HG02798 (cell line): Measurements from ENCODE around the gene ZNF385D.

ENCODE experiments used
- ATAC-seq: cut with Tn5 transposase; IDR thresholded peaks from one replicate; pipeline ENCODE4 v1.9.1; 2021; ENCODE audit warnings: mild to moderate bottlenecking; ENCODE audit not compliant: unreplicated experiment, poor library complexity

The ZNF385D gene

GRCh38 chr3:21750831-21751391 lies at the start of gene ZNF385D:
Gene ZNF385D (minus strand): TSS chr3:21751210. CDS start chr3:21750916, 294 bp downstream.
- ATAC-seq: no peak

- ATAC-seq: no peak
Observed at GRCh38 chr3:21798356-21799088, 47.5 kb upstream of the ZNF385D start.

- no peak for ATAC-seq
Observed at GRCh38 chr3:21795921-21796320, 44.9 kb upstream of the ZNF385D start.

- ATAC-seq: no peak
Observed at GRCh38 chr3:21795152-21795837, 44.3 kb upstream of the ZNF385D start.

GRCh38 chr3:21794291-21794690 lies 43.3 kb upstream of the ZNF385D start:
- no peak for ATAC-seq

GRCh38 chr3:21792176-21792575 lies 41.2 kb upstream of the ZNF385D start:
- no peak for ATAC-seq

- no peak for ATAC-seq
Observed at GRCh38 chr3:21791356-21791755, 40.3 kb upstream of the ZNF385D start.

GRCh38 chr3:21790466-21790865 lies 39.5 kb upstream of the ZNF385D start:
- ATAC-seq: no peak

- ATAC-seq: no peak
Observed at GRCh38 chr3:21789730-21790129, 38.7 kb upstream of the ZNF385D start.

GRCh38 chr3:21786438-21786797 lies 35.4 kb upstream of the ZNF385D start:
- no peak for ATAC-seq

GRCh38 chr3:21785765-21786437 lies 34.9 kb upstream of the ZNF385D start:
- ATAC-seq: no peak

- ATAC-seq: no peak
Observed at GRCh38 chr3:21783839-21784238, 32.8 kb upstream of the ZNF385D start.

GRCh38 chr3:21781355-21781754 lies 30.3 kb upstream of the ZNF385D start:
- ATAC-seq: no peak

- ATAC-seq: no peak
Observed at GRCh38 chr3:21779909-21780308, 28.9 kb upstream of the ZNF385D start.

GRCh38 chr3:21778715-21779114 lies 27.7 kb upstream of the ZNF385D start:
- no peak for ATAC-seq

GRCh38 chr3:21777821-21778220 lies 26.8 kb upstream of the ZNF385D start:
- no peak for ATAC-seq

GRCh38 chr3:21766002-21766401 lies 15.0 kb upstream of the ZNF385D start:
- ATAC-seq: no peak

GRCh38 chr3:21755896-21756295 lies 4.9 kb upstream of the ZNF385D start:
- no peak for ATAC-seq

- ATAC-seq: no peak
Observed at GRCh38 chr3:21754839-21755238, 3.8 kb upstream of the ZNF385D start.

- ATAC-seq: no peak
Observed at GRCh38 chr3:21752749-21753347, 1.8 kb upstream of the ZNF385D start.

GRCh38 chr3:21751886-21752285 lies 876 bp upstream of the ZNF385D start:
- no peak for ATAC-seq
